Fibroblast of the aortic adventitia (primary cell): ENCODE data around the gene FAM217A. TPM values are rescaled to one million over a fixed set of nuclear protein-coding genes. Genes with fewer than 3 reads are reported as not detected.

Experiments used
- DNase-seq: peaks from one replicate; pipeline ENCODE4 v3.0.0-alpha.2; 2010; ENCODE audit warnings: low read depth
- H3K4me3 ChIP-seq: 2 replicates; pipeline ENCODE4 v1.5.1; 2011; ENCODE audit warnings: low read depth, mild to moderate bottlenecking, control low read depth, low read length, moderate library complexity
- total RNA-seq: library from RNA; depleted of rRNA; stranded (reverse); fragments of >200 nt; gene quantifications from 2 replicates; pipeline ENCODE4 v1.2.3, GENCODE V29; 2012; ENCODE audit warnings: low replicate concordance
- TF ChIP-seq, protein P1 (sequence below): IDR thresholded peaks from 2 replicates; pipeline ENCODE4 v1.5.1; 2011; ENCODE audit warnings: mild to moderate bottlenecking, low read length, control low read depth, inconsistent platforms; ENCODE audit not compliant: insufficient read depth

The FAM217A gene
- total RNA-seq, 1 donor, result not detected

DNA sequence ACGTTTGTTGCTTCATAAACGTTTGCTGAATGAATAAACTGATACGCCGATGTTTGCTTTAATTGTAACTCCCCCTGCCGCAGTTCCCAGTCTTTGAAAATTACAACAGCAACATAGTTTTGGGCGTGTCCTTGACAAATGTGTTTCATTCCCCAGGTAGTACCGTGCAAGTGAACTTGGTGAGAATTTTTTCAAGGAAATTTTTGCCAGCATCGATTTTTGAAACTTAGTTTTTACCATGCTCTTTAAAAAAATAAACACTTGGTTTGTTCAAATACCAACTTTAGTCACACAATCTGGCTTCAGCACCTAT is 60.1 kb downstream of the FAM217A start:
- no peak for DNase-seq
- TF ChIP-seq, protein P1, sequence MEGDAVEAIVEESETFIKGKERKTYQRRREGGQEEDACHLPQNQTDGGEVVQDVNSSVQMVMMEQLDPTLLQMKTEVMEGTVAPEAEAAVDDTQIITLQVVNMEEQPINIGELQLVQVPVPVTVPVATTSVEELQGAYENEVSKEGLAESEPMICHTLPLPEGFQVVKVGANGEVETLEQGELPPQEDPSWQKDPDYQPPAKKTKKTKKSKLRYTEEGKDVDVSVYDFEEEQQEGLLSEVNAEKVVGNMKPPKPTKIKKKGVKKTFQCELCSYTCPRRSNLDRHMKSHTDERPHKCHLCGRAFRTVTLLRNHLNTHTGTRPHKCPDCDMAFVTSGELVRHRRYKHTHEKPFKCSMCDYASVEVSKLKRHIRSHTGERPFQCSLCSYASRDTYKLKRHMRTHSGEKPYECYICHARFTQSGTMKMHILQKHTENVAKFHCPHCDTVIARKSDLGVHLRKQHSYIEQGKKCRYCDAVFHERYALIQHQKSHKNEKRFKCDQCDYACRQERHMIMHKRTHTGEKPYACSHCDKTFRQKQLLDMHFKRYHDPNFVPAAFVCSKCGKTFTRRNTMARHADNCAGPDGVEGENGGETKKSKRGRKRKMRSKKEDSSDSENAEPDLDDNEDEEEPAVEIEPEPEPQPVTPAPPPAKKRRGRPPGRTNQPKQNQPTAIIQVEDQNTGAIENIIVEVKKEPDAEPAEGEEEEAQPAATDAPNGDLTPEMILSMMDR, result no peak
- peak overlapping the region; percentile 91 for H3K4me3 ChIP-seq

Other genes starting within 250 kb of the FAM217A start
- gene FAM50B, start 229.8 kb downstream of the FAM217A start, total RNA-seq, result 6.0 and 7.4 TPM in 2 replicates
- gene ECI2, start 56.4 kb upstream of the FAM217A start, total RNA-seq, result 73.3 and 110 TPM in 2 replicates